Retina (tissue), 1 donor: ENCODE measurements around the gene WFS1.

Source experiments
- DNase-seq: peaks from one replicate; pipeline ENCODE4 v3.0.0-alpha.2; 2016

Gene WFS1

GRCh38 chr4:6326312-6327060 lies 56.8 kb downstream of the WFS1 start:
- no peak for DNase-seq

DNA sequence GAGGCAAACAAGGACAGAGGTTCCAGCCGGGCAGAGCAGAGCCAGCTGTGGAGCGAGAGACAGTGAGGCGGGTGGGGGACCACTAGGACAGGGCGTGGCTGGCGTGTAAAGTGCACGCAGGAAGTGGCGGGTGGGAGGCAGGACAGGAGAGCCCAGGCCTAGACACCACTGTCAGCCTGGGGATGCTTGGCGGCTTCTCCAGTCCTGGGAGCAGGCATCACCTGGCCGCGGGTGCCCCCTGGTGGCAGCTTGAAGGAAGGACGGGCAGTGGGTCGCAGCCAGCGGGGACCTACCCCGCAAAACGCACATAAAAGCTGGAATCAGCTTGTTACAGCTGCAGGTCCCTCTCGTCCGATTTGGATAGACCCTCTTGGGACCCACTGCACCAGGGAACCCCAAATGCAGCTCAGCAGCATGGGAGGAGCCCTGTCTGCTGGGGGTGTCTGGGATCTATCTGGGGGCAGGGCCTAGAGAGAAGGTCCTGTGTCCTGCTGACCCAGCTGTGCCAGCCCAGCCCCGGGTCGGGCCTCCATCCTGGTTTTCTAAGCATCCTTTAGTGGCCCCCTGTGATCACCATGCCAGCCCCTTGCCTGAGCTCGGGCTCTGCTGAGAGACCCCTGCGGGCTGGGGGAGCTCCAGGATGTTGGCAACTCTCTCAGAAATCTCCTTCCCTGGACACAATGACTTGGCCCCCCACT lies 57.7 kb downstream of the WFS1 start:
- DNase-seq = peak; percentile 91

DNA sequence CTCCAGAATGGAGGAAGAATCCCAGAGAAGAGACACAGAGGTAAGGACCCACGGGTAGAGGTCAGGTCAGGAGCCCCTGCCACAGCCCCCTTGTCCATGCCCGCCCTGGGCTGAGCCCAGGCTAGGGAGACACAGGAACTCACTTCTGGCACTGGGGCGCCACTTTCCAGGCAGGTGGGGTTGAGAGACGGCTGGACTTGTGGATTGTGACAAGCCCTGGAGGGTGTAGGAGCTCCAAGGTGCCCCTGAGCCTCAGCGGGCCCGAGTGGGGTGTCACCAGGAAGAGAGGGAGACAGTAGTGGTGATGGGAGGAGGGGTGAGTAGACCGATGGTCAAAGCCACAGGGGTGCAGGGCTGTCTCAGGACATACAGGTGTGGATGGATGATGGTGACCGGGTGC lies 58.9 kb downstream of the WFS1 start:
- no peak for DNase-seq

DNA sequence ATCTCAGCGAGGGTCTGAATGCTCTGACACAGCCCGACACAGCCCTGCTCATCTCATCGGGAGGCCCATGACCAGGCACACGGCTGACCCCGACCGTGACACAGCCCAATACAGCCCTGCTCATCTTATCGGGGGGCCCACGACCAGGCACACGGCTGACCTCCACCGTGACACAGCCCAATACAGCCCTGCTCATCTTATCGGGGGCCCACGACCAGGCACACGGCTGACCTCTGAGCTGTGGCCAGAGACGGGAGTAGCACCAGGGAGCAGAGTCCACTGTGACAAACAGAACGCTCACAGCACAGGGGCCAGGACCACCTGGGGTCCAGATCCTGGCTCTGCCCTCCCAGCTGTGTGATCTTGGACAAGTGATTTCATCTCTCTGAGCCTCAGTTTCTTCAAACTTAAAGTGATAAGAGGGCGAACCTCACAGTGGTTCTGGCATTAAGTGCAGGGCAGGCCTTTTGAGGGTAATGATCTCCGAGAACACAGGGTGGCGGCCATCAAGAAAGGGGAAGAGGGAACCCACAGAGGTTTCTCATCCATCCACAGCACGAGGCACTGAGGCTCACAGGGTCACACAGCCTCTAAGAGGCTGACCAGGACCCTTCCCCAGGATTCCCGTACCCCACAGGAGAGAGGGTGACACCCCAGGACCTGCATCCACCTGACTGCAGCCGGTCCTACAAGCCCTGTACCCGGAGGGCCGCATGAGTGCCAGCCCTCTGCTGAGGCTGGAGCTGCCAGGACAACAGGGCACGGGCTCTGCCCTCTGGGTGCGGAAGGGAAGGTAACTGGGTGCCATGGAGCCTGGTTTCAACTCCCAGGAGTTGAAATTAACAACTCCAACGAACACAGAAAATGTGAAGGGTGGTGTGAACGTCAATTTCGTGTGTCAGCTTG lies 60.1 kb downstream of the WFS1 start:
- no peak for DNase-seq

DNA sequence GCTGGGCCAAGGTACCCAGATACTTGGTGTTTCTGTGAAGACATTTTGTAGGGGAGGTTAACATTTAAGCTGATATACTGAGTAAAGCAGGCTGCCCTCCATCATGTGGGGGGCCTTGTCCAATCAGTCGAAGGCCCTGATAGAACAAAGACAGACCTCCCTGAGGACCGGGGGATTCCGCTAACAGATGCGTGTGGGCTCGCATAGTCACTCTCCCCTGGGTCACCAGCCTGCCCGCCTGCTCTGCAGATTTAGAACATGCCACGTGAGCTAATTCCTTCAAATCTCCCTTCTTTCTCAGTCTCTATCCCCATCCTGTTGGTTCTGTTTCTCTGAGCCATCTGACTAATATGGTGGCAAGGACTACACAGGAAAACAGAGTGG lies 60.7 kb downstream of the WFS1 start:
- DNase-seq = no peak

DNA sequence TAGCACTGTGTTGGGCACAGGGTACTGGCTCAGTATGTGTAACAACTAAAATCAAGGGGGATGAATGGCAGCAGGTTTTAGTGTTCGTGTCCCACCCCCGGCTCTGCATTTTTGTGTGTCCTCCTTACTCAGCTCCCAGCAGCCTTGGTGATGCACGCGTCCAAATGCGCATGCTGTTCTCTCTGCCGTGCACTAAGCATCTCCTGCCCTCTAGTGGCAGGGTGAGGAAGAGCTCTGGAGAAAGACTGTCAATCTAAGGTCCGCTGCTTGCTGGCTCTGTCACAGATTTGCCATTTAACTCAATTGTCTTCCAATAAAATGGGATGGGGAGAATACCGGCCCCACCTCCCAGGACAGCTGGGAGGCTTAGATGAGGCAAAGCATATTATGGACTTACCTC lies 61.4 kb downstream of the WFS1 start:
- no peak for DNase-seq

GRCh38 chr4:6331468-6331867 lies 61.8 kb downstream of the WFS1 start:
- no peak for DNase-seq

- peak; percentile 70 for DNase-seq
Measured at GRCh38 chr4:6332042-6332668, 62.5 kb downstream of the WFS1 start.

- DNase-seq = no peak
Measured at GRCh38 chr4:6332669-6333050, 63.0 kb downstream of the WFS1 start.

DNA sequence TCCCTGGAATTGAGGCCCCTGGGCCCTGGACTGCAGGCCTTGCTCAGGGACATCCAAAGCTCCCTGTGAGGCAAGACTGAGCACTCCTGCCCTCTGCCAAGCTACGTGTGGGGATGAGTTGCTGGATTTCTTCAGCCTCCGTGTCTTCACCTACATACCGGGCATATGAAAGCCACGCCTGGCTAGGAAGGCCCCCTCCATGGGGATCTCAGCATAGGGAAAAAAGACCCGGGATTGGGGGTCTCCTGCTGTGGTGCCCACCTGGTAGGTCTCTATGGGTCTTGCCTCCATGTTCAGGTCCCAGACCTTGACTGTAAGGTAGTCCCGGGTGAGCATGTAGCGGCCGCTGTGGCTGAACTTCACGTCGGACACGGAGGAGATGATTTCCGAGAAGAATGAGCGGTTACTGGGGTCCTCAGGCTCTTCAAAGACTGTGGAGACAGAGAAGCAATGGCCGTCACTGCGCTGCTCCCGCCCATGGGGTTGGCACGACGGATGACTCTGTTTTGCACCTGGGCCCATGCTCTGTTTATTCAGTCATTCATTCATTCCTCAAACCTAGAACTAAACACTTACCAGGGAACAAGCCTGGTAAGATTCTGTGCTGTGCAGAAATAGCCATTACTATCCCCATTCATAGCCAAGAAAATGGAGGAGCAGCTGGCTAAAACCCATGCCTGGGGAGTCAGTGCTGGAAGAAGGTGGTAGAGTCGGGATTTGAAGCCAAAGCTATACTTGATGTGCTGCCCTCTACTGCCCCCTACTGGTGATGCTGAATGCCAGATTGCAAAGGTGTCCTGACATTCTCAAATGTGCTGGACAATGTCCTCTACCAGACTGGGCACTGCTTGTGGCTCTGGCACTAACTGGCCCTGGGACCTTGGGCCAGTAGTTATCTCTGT lies 63.9 kb downstream of the WFS1 start:
- no peak for DNase-seq

- no peak for DNase-seq
Measured at GRCh38 chr4:6334203-6334887, 64.7 kb downstream of the WFS1 start.

DNA sequence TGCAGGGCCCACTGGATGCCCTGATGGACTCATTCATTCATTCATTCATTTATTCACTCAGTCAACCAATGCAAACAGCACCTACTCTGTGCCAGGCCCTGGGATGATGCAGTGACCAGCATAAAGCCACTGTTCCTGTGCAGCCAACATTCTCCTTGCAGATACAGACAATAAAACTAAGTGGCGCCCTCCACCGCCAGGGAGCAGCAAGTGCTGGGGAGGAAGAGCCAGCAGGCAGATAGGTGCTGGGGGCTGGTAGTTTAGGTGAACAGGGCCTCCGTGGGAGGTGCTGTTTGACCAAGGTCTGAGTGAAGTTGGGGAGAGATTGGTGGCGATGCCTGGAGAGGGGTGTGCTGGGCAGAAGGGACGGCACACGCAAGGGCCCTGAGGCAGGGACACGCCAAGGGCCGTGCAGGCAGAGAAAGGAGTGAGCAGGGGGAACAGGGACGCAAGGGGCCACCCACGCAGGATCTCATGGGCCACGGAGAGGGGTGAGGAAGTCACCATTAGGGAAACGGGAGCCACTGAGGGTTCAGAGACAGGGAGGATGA lies 65.5 kb downstream of the WFS1 start:
- DNase-seq = no peak

DNA sequence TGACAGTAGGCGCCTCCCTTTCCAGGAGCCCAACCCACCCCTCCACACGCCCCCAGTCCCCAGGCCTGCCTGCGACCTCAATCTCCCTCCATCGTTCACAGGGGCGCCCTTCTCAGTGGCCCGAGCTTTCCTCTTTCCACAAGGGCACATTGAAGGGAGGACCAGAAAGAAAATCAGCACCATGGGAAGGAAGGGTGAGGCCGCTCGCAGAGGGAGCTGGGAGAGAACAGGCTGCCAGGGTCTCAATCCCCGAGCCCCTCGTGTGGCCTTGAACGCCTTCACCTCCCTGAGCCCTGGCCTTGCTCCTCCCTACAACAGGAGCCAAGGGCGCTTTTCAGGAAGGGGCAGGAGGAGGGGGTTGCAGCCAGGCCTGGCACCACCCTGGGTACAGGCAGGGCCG lies 66.5 kb downstream of the WFS1 start:
- DNase-seq = no peak

DNA sequence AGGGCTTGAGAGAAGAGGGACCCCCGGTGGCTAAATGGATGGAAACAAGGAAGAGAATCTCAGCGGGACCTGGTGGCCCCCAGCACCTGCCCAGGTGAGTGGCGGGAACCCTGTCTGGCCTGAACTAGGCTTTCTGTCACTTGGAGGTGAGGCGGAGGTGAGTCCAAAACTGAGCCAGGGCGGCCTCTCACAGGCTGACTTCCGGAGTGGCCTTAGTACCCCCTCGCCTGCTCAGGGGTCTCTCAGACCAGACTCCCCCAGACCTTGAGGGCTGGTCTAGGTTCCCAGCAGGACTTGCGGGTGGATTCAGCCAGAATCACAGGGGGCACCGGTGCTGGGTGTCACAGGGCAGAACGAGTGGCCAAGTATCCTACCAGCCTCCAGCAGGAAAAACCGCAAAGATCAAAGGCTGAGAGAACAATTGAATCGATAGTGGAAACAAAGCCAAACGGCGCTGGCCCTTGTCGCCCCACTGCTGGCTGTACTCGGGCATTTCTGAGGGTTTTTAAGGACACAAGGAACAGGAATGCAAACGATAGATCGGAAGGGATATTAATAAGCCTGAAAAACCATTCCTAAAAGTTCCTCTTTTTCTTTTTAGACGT lies 67.8 kb downstream of the WFS1 start:
- DNase-seq = peak; percentile 41

GRCh38 chr4:6338175-6338950 lies 68.7 kb downstream of the WFS1 start:
- DNase-seq = no peak

- no peak for DNase-seq
Measured at GRCh38 chr4:6338951-6339817, 69.5 kb downstream of the WFS1 start.

- DNase-seq = no peak
Measured at GRCh38 chr4:6339818-6340445, 70.3 kb downstream of the WFS1 start.

DNA sequence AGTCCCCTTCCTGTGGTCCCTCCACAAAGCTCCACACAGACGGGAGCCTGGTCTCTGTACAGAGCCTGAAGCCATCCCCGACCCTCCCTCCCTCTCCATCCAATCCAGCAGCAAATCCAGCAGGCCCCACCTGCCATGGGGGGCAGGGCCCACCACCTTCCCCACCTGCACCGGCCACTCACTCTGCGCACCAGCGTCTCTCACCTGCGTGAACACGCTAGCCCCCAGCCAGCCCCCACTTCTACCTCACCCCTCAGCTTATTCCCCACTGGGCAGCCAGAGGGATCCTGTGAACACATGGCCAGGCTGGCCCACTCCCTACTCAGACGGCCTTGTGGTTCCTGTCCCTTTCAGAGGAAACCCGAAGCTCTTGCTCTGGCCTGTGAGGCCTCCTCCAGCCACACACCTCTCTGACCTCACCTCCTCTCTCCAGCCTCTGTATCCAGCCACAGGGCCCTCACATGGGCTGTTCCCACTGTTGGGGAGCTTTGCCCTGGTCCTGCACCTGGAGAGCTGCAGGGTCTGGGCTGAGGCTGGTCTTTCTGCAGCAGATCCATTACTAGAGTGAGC lies 70.9 kb downstream of the WFS1 start:
- no peak for DNase-seq
